HPDE6-E6E7 (cell line): ENCODE results near the gene CFAP299.
A peak's percentile ranks its signal among the peaks of the same experiment; 100 is the strongest.
"Not testable (repeated sequence)": the region's sequence is repeated elsewhere in the genome, so short reads cannot be mapped to it uniquely, and the experiment has no call there.

Experiments used
- DNase-seq: peaks from one replicate; pipeline ENCODE4 v3.0.0; 2011; ENCODE audit warnings: missing footprints; ENCODE audit errors: extremely low spot score

CFAP299 gene

DNA sequence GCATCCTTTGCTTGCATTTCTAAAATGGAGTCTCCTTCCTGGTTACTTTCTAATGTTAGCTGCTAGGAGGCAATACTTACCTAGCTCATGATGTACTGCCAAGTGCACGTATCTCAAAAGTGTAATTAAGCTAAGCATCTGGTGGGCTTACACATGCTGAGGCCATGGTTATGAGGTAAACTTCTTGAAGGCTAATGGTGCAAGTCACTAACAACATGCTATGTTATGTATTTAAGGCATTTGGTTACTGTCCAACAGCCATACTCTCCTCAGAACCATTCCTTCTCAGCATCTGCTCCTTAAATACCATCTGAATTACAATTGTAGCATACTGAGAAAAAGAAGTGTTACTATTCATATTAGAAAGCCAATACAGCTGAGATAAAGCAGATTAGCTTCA, 376.4 kb downstream of the CFAP299 start:
- DNase-seq: no peak

DNA sequence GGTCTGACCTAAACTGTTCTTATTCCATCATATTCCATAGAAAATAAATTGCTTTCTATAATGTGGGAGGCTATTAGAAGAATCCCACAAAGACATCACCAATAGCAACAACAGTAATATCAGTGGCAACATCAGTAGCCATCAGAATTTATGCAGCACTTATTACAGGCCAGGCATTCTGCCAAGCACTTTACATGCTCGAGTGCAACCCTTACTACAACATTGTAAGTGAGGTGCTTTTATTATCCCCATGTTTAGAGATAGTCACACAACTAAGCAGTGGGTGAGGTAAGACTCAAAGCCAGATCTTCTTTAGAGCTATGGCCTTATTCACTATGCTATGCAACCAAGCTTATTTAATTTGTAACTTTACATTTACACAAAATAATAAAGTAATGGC, 377.9 kb downstream of the CFAP299 start:
- DNase-seq: no peak

DNA sequence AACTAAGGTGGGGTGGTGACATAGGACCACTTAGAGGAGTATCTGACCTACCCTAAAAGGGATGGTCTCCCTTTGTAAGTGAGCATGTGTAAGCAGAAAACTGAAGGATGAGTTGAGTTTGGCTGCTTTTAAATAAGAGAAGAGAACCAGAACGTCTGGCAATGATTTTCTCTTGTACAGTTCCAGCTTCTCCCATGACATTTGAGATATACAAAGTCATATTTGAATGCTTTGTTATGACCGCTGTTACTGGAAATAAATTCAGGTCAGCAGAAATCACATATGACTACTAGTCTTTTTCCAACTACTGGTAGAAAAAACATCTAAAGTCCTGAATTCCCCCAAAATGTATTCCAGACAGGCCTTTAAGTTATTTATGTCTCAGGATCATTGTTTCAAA, 381.7 kb downstream of the CFAP299 start:
- no peak for DNase-seq

DNA sequence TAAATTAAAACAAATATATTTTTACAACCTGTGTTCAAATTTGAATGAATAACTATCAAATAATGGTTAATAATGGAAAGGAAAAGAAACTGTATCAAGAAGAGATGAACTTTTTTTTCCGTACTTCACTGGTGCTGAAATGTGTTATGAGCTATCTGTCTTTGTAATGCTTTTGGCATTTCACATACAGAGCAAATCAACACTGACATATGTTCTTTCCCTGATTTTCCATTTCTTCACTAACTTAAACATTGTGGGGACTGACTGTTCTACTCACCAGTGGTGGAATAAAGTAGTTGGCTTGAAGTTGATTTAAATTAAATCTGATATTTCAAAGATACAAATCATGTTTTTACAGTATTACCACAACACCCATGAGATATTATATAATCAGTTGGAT, 390.9 kb downstream of the CFAP299 start:
- no peak for DNase-seq

DNA sequence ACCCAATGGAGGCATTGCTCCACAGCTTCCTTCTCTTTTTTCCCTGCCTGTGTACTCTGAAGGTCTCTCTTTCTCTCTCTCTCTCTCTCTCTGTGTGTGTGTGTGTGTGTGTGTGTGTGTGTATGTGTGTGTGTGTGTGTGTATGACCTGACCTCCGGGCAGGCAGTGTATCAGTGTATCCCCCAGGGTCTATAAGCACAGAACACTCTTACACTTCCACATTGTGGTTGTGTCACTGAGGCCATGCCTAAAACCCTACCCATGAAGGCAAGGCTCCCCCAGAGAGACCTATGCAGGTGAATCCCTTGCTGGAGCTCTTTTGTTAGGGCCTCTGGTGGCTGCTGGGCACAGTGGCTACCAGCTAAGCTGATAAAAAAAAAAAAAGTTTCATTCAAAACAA, 394.6 kb downstream of the CFAP299 start:
- no peak for DNase-seq

DNA sequence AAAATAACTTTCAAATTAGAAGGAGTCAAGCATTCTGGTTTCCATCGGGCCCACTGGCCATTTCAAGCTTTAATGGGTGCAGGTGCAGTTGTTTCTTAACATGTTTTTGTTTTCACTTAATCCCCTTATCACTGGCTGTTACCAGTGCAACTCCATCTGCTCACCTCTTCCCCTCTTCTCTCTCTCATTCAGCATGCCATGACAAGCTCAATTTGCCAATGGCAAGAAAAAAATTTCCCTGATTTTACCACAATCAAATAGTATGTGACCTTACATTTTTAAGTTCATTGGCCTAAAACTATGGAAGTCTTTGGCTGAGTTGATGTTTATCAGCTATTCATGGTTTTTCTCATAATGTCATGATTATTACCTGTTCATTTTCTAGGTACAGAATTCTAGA, 395.9 kb downstream of the CFAP299 start:
- DNase-seq: no peak

DNA sequence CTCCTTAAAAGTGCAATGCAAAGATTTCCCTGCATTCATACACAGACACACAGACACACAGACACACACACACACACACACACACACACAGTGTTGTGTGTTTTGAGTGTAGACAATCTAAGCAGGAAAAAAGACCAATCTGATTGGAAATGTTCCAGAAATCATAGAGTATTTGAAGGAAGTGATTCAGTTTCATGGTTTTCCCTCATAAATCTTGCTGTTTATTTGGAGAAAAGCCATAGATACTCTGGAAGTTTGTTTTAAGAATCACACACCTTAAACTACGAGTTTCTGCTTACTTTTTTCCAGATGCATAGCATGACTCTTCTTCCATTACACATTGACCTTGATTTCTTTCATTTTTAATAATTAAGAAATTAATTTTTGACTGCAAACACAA, 396.5 kb downstream of the CFAP299 start:
- DNase-seq: no peak

DNA sequence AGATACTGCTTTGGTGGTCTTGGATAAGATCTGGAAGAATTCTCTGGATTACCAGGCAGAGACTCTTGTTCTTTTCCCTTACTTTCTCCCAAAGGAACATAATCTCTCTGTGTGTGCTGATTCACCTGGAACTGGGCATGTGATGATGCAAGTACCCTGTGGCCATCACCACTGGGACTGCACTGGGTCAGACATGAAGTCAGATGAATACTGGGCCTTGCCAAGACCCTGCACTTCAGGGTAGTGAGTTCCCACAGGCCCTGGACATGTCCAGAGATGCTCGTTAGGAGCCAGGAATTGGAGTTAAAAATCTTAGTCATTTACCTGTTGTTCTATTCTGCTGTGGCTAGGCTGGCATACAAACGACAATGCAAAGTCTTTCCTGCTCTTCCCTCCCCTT, 404.8 kb downstream of the CFAP299 start:
- no peak for DNase-seq

DNA sequence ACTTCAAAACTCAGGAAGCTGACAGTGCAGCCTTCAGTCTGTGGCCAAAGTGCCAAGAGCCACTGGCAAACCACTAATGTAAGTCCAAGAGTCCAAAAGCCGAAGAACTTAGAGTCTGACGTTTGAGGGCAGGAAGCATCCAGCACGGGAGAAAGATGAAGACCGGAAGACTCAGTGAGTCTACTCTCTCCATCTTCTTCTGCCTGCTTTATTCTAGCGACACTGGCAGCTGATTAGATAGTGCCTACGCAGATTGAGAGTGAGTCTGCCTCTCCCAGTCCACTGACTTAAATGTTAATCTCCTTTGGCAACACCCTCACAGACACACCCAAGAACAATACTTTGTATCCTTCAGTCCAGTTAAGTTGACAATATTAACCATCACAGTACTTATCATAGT, 414.0 kb downstream of the CFAP299 start:
- DNase-seq: not testable (repeated sequence)

DNA sequence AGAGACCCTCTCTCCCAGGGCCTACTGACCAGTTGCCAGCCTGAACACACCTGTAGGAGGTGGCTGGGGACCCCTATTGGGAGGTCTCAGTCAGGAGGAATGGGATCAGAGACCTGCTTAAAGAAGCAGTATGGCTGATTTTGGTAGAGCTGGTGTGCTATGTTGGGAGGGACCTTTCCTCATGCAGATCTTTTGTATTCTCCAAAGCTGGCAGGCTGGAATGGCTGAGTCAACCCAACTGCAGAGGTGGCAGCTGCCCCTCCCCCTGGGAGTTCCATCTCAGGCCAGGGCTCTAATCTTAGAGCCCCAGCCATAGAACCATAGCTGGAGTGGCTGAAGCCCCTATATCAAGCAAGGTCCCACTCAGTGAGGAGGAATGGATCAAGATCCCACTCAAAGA, 415.7 kb downstream of the CFAP299 start:
- DNase-seq: no peak

DNA sequence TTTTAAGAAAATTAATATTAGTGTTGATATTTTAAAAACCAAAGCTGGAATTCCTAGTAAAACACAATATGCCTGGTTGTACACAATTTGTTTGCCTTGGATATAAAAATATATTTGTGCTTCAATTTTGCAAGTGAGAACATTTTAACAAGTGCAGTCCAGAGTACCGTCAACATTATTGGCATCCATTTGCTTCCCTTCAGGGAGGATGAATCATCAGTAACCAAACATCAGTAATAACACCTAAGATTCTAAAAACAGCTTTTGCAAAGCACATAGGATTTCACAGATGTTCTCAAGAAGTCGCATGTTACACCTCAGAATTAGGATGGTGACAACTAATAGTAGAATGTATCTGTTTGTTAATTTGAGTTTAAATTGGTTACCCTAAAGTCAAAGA, 432.4 kb downstream of the CFAP299 start:
- peak; percentile 14 for DNase-seq

DNA sequence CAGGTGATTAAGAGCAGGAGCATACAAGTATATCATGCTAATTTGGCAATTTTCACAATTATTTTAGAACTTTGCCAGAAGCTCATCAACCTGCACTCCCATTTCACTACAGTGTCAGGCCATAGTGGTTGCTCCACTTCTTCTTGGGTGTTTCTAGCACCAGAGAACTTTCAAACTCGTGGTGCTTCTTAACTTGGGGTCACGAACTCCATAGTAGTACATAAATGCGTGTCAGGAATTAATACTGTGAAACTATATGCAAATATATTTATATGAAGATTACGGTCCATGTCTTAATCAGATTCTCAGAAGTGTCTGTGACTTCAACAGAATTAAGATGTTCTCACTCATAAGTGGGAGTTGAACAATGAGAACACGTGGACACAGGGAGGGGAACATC, 440.6 kb downstream of the CFAP299 start:
- DNase-seq: no peak

DNA sequence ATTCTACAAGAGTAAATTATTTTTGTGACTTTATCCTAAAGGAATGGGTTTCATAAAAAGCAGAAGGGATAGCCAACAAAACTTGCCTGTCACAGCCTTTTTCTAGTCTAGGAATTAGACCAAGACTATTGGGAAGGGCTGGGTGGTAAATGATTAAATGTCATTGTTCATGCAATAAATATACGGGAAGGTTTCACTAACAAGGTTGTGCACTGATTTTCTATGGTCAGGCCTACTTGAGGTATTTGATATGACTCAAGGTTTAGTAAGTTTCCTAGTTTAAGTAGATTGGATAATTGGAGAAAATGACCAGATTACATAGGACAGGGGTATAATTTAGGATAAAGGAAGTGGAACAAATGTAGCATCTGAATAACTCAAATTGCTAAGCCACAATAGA, 445.9 kb downstream of the CFAP299 start:
- DNase-seq: no peak

DNA sequence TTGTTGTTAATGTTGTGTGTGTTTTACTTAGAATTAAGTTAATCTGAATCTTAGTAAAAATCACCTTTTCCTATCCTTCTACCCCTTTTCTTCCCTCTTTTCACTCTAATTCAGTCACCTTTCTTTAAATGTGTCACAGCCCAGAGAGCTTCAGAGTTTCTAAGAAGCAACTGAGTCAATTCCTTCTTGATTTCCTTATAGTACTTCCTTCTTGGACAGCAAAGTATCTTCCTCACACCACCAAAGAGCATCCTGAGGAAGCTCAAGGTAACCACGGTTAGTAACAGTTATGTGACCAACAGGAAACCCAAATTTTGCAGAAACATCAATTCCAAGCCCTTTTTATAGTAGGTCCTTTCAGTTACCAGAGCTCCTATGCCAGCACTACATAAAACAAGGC, 451.8 kb downstream of the CFAP299 start:
- no peak for DNase-seq

DNA sequence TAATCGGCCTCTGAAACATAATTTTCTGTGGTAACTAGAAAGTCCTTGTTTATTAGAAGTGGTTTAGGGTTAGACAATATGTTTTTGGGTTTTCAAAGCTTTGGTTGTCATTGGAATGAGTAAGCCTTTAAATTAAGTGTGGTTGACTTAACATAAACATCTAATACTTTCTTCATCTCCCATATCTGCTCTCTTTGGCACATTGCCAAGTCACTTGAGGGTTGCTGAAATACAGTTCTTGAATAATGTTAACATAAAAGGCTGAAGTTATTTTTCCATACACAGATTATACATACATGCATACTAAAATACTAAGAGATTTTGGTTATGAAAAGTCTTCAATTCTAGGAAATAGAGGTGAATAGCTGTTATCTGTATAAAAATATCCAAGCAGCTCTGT, 453.3 kb downstream of the CFAP299 start:
- no peak for DNase-seq

DNA sequence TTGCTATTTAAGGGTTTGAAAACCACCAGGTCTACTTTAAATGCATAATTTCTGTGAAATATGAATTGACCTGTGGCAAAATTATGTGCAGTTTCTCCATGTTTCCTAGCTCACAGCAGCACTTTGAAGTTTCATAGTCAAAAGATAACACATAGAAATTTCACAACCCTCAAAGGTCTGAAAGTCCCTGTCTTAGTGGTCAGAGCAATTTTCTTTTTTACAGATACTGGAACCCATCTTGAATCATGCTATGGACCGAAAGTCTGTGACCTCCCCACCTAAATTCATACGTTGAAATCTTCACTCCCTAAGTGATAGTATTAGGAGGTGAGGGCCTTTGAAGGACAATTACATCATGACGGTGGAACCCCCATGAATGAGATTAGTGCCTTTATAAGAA, 454.6 kb downstream of the CFAP299 start:
- DNase-seq: no peak

DNA sequence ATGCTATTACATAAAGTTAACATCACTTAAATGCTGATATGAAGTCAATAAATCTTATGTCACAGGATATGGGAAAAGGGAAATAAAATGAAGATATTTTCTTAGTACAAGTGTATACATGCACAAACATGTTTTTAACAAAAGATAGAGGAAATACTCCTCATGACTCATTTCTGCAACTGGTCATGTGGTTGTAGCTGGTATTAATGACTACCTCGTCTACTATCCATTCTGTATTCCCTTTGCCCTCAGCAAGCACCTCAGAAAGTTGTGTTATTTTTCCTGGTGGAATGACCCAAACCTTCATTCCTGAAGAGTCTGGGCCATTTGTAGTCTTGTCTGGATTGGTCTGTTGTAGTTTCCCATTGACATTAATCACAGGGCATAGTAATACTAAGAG, 458.1 kb downstream of the CFAP299 start:
- DNase-seq: not testable (repeated sequence)

DNA sequence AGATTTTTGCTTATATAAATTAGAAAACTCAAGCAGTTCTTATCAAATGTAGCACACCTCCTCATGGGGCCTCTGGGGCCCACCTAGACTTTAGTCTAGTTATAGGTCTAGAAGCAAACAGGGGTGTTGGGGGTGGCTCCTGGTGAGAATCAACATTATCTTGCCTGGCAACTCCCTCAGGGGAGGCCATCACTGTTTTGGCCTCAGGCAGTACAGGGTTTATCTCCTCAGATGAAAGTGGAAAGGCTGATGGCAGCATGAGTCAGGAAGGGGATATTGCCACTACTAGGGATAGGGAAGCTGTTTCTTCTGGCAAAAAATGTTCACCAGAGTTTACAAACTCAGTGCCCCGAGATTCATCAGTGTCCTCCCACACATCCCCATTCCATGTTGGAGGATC, 462.6 kb downstream of the CFAP299 start:
- no peak for DNase-seq

DNA sequence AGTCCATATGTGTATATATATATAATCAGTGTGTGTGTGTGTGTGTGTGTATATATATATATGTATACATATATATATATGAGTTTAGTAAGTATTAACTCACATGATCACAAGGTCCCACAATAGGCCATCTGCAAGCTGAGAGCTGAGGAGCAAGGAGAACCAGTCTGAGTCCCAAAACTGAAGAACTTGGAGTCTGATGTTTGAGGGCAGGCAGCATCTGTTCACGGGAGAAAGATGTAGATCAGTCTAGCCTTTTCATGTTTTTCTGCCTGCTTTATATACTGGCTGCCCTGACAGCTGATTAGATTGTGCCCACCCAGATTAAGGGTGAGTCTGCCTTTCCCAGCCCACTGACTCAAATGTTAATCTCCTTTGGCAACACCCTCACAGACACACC, 465.2 kb downstream of the CFAP299 start:
- DNase-seq: not testable (repeated sequence)

DNA sequence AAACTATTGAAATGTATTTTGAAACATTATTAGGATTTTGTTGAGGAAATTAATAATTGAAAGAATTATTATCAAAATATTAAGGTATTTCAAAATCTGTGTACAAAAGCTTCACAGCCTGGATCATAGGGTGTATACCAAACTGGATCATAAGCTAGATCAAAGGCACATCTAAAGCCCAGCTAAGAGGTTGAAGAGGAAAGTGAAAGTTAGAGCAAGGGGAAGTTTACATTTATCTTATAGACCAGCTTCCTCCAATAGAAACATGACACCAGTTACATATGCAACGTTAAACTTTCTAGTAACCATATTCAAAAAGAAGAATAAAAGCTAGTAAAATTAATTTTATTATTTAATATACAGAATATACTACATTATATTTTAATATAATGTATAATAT, 467.8 kb downstream of the CFAP299 start:
- no peak for DNase-seq

DNA sequence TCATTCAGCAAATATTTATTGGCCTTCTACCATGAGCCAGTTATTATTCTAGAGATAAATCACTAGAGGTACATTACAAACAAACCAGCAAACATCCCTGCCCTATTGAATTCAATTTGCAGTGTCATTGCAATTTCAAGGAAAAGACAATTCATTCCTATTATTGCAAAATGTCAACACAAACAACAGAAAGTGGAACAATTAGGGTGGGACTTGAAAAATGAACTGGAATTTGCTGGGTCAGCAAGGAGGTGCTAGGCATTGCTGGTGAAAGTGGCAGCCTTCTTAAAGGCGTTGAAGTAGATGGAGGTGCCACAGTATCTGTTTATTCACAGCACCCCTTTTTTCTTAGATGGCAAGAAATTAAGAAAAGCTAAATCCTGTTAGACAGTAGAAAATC, 470.9 kb downstream of the CFAP299 start:
- no peak for DNase-seq

DNA sequence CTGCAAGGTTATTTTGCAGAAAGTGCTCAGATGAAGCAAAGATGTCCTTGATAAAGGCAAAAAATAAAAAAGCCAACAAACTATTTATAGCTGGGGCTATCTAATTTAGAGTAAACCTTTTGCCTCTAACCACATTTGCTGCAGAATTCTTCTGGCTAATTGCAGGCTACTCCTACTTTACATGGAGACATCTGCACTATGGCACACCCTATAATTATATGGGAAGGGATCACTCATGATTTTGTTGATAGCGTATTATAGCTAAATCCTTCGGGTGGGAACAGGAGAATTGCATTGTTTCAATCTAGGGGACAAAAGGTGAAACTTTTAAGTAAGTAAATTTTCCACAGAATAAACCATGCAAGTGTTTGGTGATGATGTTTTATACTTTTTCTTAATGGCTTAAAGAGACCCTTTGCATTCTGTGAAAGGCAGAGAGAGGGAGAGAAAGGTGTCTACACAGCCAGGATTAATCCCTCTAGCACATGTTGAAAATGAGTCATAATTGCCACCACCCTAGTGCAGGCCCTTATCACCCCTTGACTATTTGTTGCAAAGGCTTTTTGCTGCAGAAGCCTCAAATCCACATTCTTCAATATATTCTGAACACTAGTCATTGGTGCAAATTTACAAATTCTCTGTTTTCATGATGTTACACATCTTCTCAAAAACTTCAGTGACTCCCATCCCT, 473.7 kb downstream of the CFAP299 start:
- DNase-seq: no peak

DNA sequence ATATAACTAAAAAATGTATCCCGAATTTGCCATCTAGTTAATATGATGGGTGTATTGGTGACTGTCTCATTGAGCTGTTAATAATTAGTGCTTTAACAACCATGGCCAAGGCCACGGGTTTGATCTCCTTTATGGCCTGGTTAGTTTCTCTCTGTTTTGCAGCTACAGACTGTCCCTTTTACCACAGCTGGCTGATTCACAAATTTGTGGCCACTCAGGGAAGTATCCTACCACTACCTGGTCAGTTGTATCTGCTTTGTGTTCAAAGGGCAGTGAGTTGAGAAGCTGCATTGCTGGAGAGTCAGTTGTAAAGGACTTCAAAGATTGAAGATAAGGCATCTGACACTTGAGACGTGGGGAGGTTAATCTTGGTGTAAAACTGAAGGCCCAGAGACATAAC, 475.9 kb downstream of the CFAP299 start:
- no peak for DNase-seq

DNA sequence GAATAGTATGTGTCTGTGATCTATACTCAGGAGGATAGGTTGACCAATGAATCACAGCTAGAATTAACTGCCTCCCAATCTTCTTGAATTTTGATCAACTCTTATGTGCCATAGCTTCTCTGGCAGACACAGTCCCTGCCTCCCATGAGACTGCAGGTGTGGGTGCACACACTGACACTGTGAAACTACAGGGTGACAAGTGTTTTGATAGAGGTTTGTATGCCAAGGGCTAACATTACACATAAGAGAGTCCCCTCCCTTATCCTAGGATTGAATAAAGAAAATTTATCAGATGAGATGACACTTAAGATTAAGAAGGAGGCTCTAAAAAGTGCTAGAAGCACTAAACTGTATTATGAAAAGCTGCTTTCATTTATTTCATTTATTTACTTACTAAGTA, 476.6 kb downstream of the CFAP299 start:
- DNase-seq: no peak
